Mucosa of descending colon (tissue), 3 donors: ENCODE data around the gene CYYR1. TPM values are rescaled to one million over a fixed set of nuclear protein-coding genes. Genes with fewer than 3 reads are reported as not detected.

Source experiments
- ATAC-seq: fragments of 200-7000 bp; cut with Tn5 transposase; one replicate; pipeline ENCODE4 v1.9.1; 2020; ENCODE audit warnings: mild to moderate bottlenecking, moderate library complexity
- DNase-seq, 3 donors: peaks; one replicate each; pipeline ENCODE4 v3.0.0-alpha.2; 2020
- H3K36me3 ChIP-seq: fragments of 200-600 bp; one replicate; pipeline ENCODE4 v1.8.0; 2021; ENCODE audit warnings: low read depth, mild to moderate bottlenecking
- H3K4me1 ChIP-seq: fragments of 200-600 bp; one replicate; pipeline ENCODE4 v1.8.0; 2021; ENCODE audit warnings: low read depth, mild to moderate bottlenecking
- H3K4me3 ChIP-seq: fragments of 200-600 bp; one replicate; pipeline ENCODE4 v1.8.0; 2021; ENCODE audit warnings: mild to moderate bottlenecking
- H3K9me3 ChIP-seq: fragments of 200-600 bp; one replicate; pipeline ENCODE4 v1.8.0; 2021; ENCODE audit warnings: mild to moderate bottlenecking
- CTCF ChIP-seq: fragments of 200-600 bp; IDR thresholded peaks from one replicate; pipeline ENCODE4 v1.8.0; 2022; ENCODE audit warnings: antibody characterized with exemption, mild to moderate bottlenecking
- intact Hi-C, 2 donors: fragments of 100-400 bp; cut with DNase I in 1 of 2; cut with micrococcal nuclease in 1 of 2; formaldehyde crosslinking; loops; one replicate each; pipeline versions ENCODE4 v1.11.0 to v1.11.1; 2022; cut with DNase I, micrococcal nuclease
- total RNA-seq, 3 donors: library from RNA; stranded (reverse); fragmentation: NEBNext Ultra II Directional in 2 of 3; extraction: Animal tissue kit (Norgen Biotek cat#: 25700) in 2 of 3; gene quantifications; one replicate each; pipeline versions ENCODE4 v1.2.1 to v1.2.4, GENCODE V29; 2021 to 2023
- donor health status: DM: no; HTN: no; CAD: no; lungs with moderate emphysema.
- donor health status: DM: no; HTN: no; CAD: no.
- donor health status: DM: no; HTN: yes; CAD: no.

Gene CYYR1
- total RNA-seq, 3 donors from 2014 or later: 4.3 to 5.9 (median 5.2) TPM

GRCh38 chr21:26540651-26541050 is 32.4 kb downstream of the CYYR1 start:
- Histone ChIP-seq H3K4me1 (no peaks in the 10 kb centered on the region), H3K36me3 (no peaks in the 10 kb centered on the region), H3K9me3 (no peaks in the 10 kb centered on the region), H3K4me3 (no peak overlapping the region)
- ATAC-seq: no peak
- intact Hi-C loops: no loop called here
- DNase-seq: no peak
- no peak for TF ChIP-seq CTCF

- Histone ChIP-seq H3K36me3 (no peaks in the 10 kb centered on the region), H3K4me3 (no peak overlapping the region), H3K9me3 (no peaks in the 10 kb centered on the region), H3K4me1 (no peaks in the 10 kb centered on the region)
- TF ChIP-seq CTCF: no peak
- ATAC-seq (no peak), DNase-seq (no peak)
- intact Hi-C loops: no loop called here
These were observed 33.5 kb downstream of the CYYR1 start for GRCh38 chr21:26539566-26539965.

GRCh38 chr21:26534517-26534916 is 38.6 kb downstream of the CYYR1 start:
- Histone ChIP-seq H3K4me1 (no peaks in the 10 kb centered on the region), H3K9me3 (no peaks in the 10 kb centered on the region), H3K4me3 (no peak overlapping the region), H3K36me3 (no peaks in the 10 kb centered on the region)
- ATAC-seq (no peak), DNase-seq (no peak)
- no peak for TF ChIP-seq CTCF
- intact Hi-C loops: no loop called here

- no peak for DNase-seq
- intact Hi-C loops: no loop called here
- no peak overlapping the region for H3K4me3 ChIP-seq
- no peak for TF ChIP-seq CTCF
- no peaks in the 10 kb centered on the region for H3K9me3 ChIP-seq
- H3K4me1 ChIP-seq: no peaks in the 10 kb centered on the region
- no peaks in the 10 kb centered on the region for H3K36me3 ChIP-seq
- no peak for ATAC-seq
These were observed 40.9 kb downstream of the CYYR1 start for GRCh38 chr21:26532208-26532607.

GRCh38 chr21:26529526-26529925 is 43.6 kb downstream of the CYYR1 start:
- H3K9me3 ChIP-seq: no peaks in the 10 kb centered on the region
- intact Hi-C loops: no loop called here
- no peaks in the 10 kb centered on the region for H3K4me1 ChIP-seq
- no peaks in the 10 kb centered on the region for H3K36me3 ChIP-seq
- ATAC-seq (no peak), DNase-seq (no peak)
- TF ChIP-seq CTCF: no peak
- no peak overlapping the region for H3K4me3 ChIP-seq

- ATAC-seq: no peak
- H3K36me3 ChIP-seq: no peaks in the 10 kb centered on the region
- no peaks in the 10 kb centered on the region for H3K9me3 ChIP-seq
- TF ChIP-seq CTCF: no peak
- no peaks in the 10 kb centered on the region for H3K4me1 ChIP-seq
- intact Hi-C loops: no loop called here
- no peak for DNase-seq
- H3K4me3 ChIP-seq: no peak overlapping the region
These were observed 44.2 kb downstream of the CYYR1 start for GRCh38 chr21:26528882-26529281.
